Small intestine (tissue), 7 donors: ENCODE results near the gene FN1. TPM values are rescaled to one million over a fixed set of nuclear protein-coding genes. Genes with fewer than 3 reads are reported as not detected.

Experiments
- DNase-seq, 2 donors: peaks; one replicate each; pipeline versions ENCODE4 v3.0.0 to v3.0.0-alpha.2; 2013
- FAIRE-seq: peaks from 2 replicates; lab custom pipeline; 2012; peaks lifted over from hg19 to GRCh38; lab: Jason Lieb, UNC
- H3K27ac ChIP-seq, 3 donors: one replicate each; pipeline ENCODE4 v1.5.1; 2013; ENCODE audit warnings: low read length in 2 of 3, mild to moderate bottlenecking in 2 of 3, control low read depth in 1 of 3, inconsistent platforms in 1 of 3, low read depth in 1 of 3, moderate library complexity in 1 of 3
- H3K27me3 ChIP-seq, 3 donors: one replicate each; pipeline ENCODE4 v1.6.1; 2013; ENCODE audit warnings: low read length in 3 of 3, inconsistent platforms in 1 of 3; ENCODE audit not compliant: control insufficient read depth in 3 of 3, insufficient read depth in 3 of 3
- H3K36me3 ChIP-seq, 3 donors: one replicate each; pipeline ENCODE4 v1.6.1; 2013; ENCODE audit warnings: low read length in 3 of 3, inconsistent platforms in 1 of 3, low read depth in 1 of 3, mild to moderate bottlenecking in 1 of 3, moderate library complexity in 1 of 3; ENCODE audit not compliant: control insufficient read depth in 3 of 3, insufficient read depth in 2 of 3
- H3K4me1 ChIP-seq, 3 donors: one replicate each; pipeline ENCODE4 v1.6.1; 2013; ENCODE audit warnings: low read length in 2 of 3, inconsistent platforms in 1 of 3, low read depth in 1 of 3, mild to moderate bottlenecking in 1 of 3, moderate library complexity in 1 of 3; ENCODE audit not compliant: control insufficient read depth in 3 of 3, insufficient read depth in 2 of 3
- H3K4me3 ChIP-seq, 3 donors: one replicate each; pipeline ENCODE4 v1.5.1; 2013; ENCODE audit warnings: low read length in 3 of 3, control low read depth in 1 of 3, inconsistent platforms in 1 of 3, low read depth in 1 of 3, mild to moderate bottlenecking in 1 of 3, moderate library complexity in 1 of 3
- H3K9me3 ChIP-seq, 2 donors: one replicate each; pipeline ENCODE4 v1.6.1; 2013; ENCODE audit warnings: low read depth in 1 of 2, low read length in 1 of 2; ENCODE audit not compliant: control insufficient read depth in 2 of 2, insufficient read depth in 1 of 2
- WGBS, 3 donors: extraction: QIAGEN DNeasy Blood & Tissue Kit; methylation state at CpG; one replicate each; pipeline ENCODE4 v1.1.7; 2013; 5-methylcytosine and 5-hydroxymethylcytosine counted together
- polyA plus RNA-seq, 4 donors: library from polyadenylated mRNA; stranded (reverse) in 3 of 4; unstranded in 1 of 4; fragments of 200-250 nt in 3 of 4; fragments of 120-200 nt in 1 of 4; gene quantifications; one replicate each; pipeline versions ENCODE4 v1.2.1 to v1.2.3, GENCODE V29; 2013
- donor health status: healthy with polysubstance abuse.
- donor health status: control.
- donor health status: control.
- donor health status: Bipolar disorder and iron deficiency.
- donor health status: healthy.

The FN1 gene
- polyA plus RNA-seq, 4 donors, result 4.2 to 302 (median 52.7) TPM

- Histone ChIP-seq H3K36me3 (peaks cover 0 to 40% (median 0%) of the 10 kb centered on the region in 3 donors), H3K9me3 (no peaks in the 10 kb centered on the region), H3K27me3 (no peaks in the 10 kb centered on the region), H3K4me1 (no peaks in the 10 kb centered on the region), H3K4me3 (no peak overlapping the region), H3K27ac (no peak overlapping the region)
- WGBS, 3 donors, result 94 to 97% (median 96%) methylated on average over 10 of the region's 10 CpGs
- FAIRE-seq (no peak), DNase-seq (no peak)
Measured at GRCh38 chr2:215374642-215375466, 61.0 kb downstream of the FN1 start.

- WGBS, 3 donors, result 83 to 87% (median 87%) methylated on average over 1 of the region's 1 CpG
- H3K36me3 ChIP-seq, result peaks cover 0 to 35% (median 0%) of the 10 kb centered on the region in 3 donors
- no peak for FAIRE-seq
Measured at GRCh38 chr2:215374002-215374401, 61.9 kb downstream of the FN1 start.

GRCh38 chr2:215372968-215373649, 62.8 kb downstream of the FN1 start:
- FAIRE-seq (no peak), DNase-seq (no peak)
- Histone ChIP-seq H3K9me3 (no peaks in the 10 kb centered on the region), H3K4me1 (no peaks in the 10 kb centered on the region), H3K4me3 (no peak overlapping the region), H3K36me3 (peaks cover 0 to 34% (median 0%) of the 10 kb centered on the region in 3 donors), H3K27me3 (no peaks in the 10 kb centered on the region), H3K27ac (no peak overlapping the region)
- 91 to 96% (median 94%) methylated on average over 9 of the region's 9 CpGs for WGBS, 3 donors

More at GRCh38 chr2:215374002-215374401, 61.9 kb downstream of the FN1 start:
- Histone ChIP-seq H3K27me3 (no peaks in the 10 kb centered on the region), H3K9me3 (no peaks in the 10 kb centered on the region), H3K4me1 (no peaks in the 10 kb centered on the region), H3K27ac (no peak overlapping the region), H3K4me3 (no peak overlapping the region)
- no peak for DNase-seq

GRCh38 chr2:215371915-215372897, 63.7 kb downstream of the FN1 start:
- H3K36me3 ChIP-seq, result peaks cover 0 to 29% (median 0%) of the 10 kb centered on the region in 3 donors
- no peaks in the 10 kb centered on the region for H3K9me3 ChIP-seq
- no peaks in the 10 kb centered on the region for H3K27me3 ChIP-seq
- H3K27ac ChIP-seq, result no peak overlapping the region
- H3K4me1 ChIP-seq, result no peaks in the 10 kb centered on the region
- no peak for DNase-seq
- WGBS, 3 donors, result 88 to 93% (median 89%) methylated on average over 14 of the region's 14 CpGs
- FAIRE-seq, result no peak
- H3K4me3 ChIP-seq, result no peak overlapping the region

GRCh38 chr2:215370112-215370965, 65.5 kb downstream of the FN1 start:
- FAIRE-seq (no peak), DNase-seq (no peak)
- H3K27me3 ChIP-seq, result no peaks in the 10 kb centered on the region
- H3K4me3 ChIP-seq, result no peak overlapping the region
- no peaks in the 10 kb centered on the region for H3K9me3 ChIP-seq
- no peak overlapping the region for H3K27ac ChIP-seq
- WGBS, 3 donors, result 80 to 85% (median 84%) methylated on average over 14 of the region's 14 CpGs
- H3K4me1 ChIP-seq, result no peaks in the 10 kb centered on the region
- peaks cover 0 to 22% (median 0%) of the 10 kb centered on the region in 3 donors for H3K36me3 ChIP-seq

GRCh38 chr2:215369181-215369760, 66.6 kb downstream of the FN1 start:
- no peak for DNase-seq
- no peaks in the 10 kb centered on the region for H3K27me3 ChIP-seq
- no peaks in the 10 kb centered on the region for H3K4me1 ChIP-seq
- no peak overlapping the region for H3K27ac ChIP-seq
- no peak for FAIRE-seq
- WGBS, 3 donors, result 70 to 82% (median 81%) methylated on average over 3 of the region's 3 CpGs
- peaks cover 0 to 20% (median 0%) of the 10 kb centered on the region in 3 donors for H3K36me3 ChIP-seq
- no peak overlapping the region for H3K4me3 ChIP-seq
- H3K9me3 ChIP-seq, result no peaks in the 10 kb centered on the region

GRCh38 chr2:215368493-215368809, 67.4 kb downstream of the FN1 start:
- H3K4me1 ChIP-seq, result no peaks in the 10 kb centered on the region
- no peaks in the 10 kb centered on the region for H3K27me3 ChIP-seq
- no peak overlapping the region for H3K27ac ChIP-seq
- DNase-seq (no peak), FAIRE-seq (no peak)
- H3K4me3 ChIP-seq, result no peak overlapping the region
- H3K36me3 ChIP-seq, result peaks cover 0 to 23% (median 2%) of the 10 kb centered on the region in 3 donors
- H3K9me3 ChIP-seq, result no peaks in the 10 kb centered on the region
